Measurements from ENCODE around the gene OR9Q1.
"Not testable (repeated sequence)": the region's sequence is repeated elsewhere in the genome, so short reads cannot be mapped to it uniquely, and the experiment has no call there.

Gene OR9Q1

GRCh38 chr11:58186938-58187337 lies 163.3 kb downstream of the OR9Q1 start:
- no peak overlapping the region for H3K4me3 ChIP-seq (ENCODE audit: low read depth, low read length)
- H3K9ac ChIP-seq (ENCODE audit: low read length): no peak overlapping the region
- no peaks in the 10 kb centered on the region for H3K27me3 ChIP-seq (ENCODE audit: control insufficient read depth, insufficient read depth, low read length)
- H3K27ac ChIP-seq (ENCODE audit: low read depth, low read length): no peak overlapping the region
- no peaks in the 10 kb centered on the region for H3K4me1 ChIP-seq (ENCODE audit: control insufficient read depth, insufficient read depth, low read length)
- H3K36me3 ChIP-seq (ENCODE audit: control insufficient read depth, insufficient read depth, low read length): no peaks in the 10 kb centered on the region
- no peaks in the 10 kb centered on the region; the same call in 1 of the 2 replicates for H3K9me3 ChIP-seq (ENCODE audit: control insufficient read depth, insufficient read depth, low read depth, low read length)

GRCh38 chr11:58188770-58189169 lies 165.1 kb downstream of the OR9Q1 start, which contains the start of gene OR9Q2:
Gene OR9Q2 (plus strand): TSS chr11:58189070. CDS start chr11:58190491, 1,421 bp downstream.
- no peaks in the 10 kb centered on the region for H3K27me3 ChIP-seq (ENCODE audit: control insufficient read depth, insufficient read depth, low read length)
- H3K9ac ChIP-seq (ENCODE audit: low read length): no peak within 1 kb of the TSS
- H3K36me3 ChIP-seq (ENCODE audit: control insufficient read depth, insufficient read depth, low read length): no peaks in the 10 kb centered on the region
- no peaks in the 10 kb centered on the region; the same call in 1 of the 2 replicates for H3K9me3 ChIP-seq (ENCODE audit: control insufficient read depth, insufficient read depth, low read depth, low read length)
- H3K4me3 ChIP-seq (ENCODE audit: low read depth, low read length): no peak within 1 kb of the TSS
- H3K27ac ChIP-seq (ENCODE audit: low read depth, low read length): no peak within 1 kb of the TSS
- H3K4me1 ChIP-seq (ENCODE audit: control insufficient read depth, insufficient read depth, low read length): no peaks in the 10 kb centered on the region

- Histone ChIP-seq H3K4me1 (ENCODE audit: control insufficient read depth, insufficient read depth, low read length) (no peaks in the 10 kb centered on the region), H3K36me3 (ENCODE audit: control insufficient read depth, insufficient read depth, low read length) (no peaks in the 10 kb centered on the region)
Observed at GRCh38 chr11:58192229-58192628, 168.5 kb downstream of the OR9Q1 start.

GRCh38 chr11:58193391-58193790 lies 169.7 kb downstream of the OR9Q1 start:
- no peaks in the 10 kb centered on the region for H3K4me1 ChIP-seq (ENCODE audit: control insufficient read depth, insufficient read depth, low read length)
- no peak overlapping the region for H3K9ac ChIP-seq (ENCODE audit: low read length)
- no peaks in the 10 kb centered on the region for H3K27me3 ChIP-seq (ENCODE audit: control insufficient read depth, insufficient read depth, low read length)
- no peaks in the 10 kb centered on the region for H3K36me3 ChIP-seq (ENCODE audit: control insufficient read depth, insufficient read depth, low read length)
- H3K9me3 ChIP-seq (ENCODE audit: control insufficient read depth, insufficient read depth, low read depth, low read length): peaks cover 7% of the 10 kb centered on the region
- H3K27ac ChIP-seq (ENCODE audit: low read depth, low read length): no peak overlapping the region
- H3K4me3 ChIP-seq (ENCODE audit: low read depth, low read length): no peak overlapping the region

More at GRCh38 chr11:58192229-58192628, 168.5 kb downstream of the OR9Q1 start:
- Histone ChIP-seq H3K27ac (ENCODE audit: low read depth, low read length) (no peak overlapping the region), H3K9ac (ENCODE audit: low read length) (no peak overlapping the region), H3K9me3 (ENCODE audit: control insufficient read depth, insufficient read depth, low read depth, low read length) (no peaks in the 10 kb centered on the region; the same call in 1 of the 2 replicates), H3K27me3 (ENCODE audit: control insufficient read depth, insufficient read depth, low read length) (no peaks in the 10 kb centered on the region), H3K4me3 (ENCODE audit: low read depth, low read length) (no peak overlapping the region)

- H3K4me1 ChIP-seq (ENCODE audit: control insufficient read depth, insufficient read depth, low read length): no peaks in the 10 kb centered on the region
- H3K27ac ChIP-seq (ENCODE audit: low read depth, low read length): no peak overlapping the region
- H3K36me3 ChIP-seq (ENCODE audit: control insufficient read depth, insufficient read depth, low read length): no peaks in the 10 kb centered on the region
- H3K4me3 ChIP-seq (ENCODE audit: low read depth, low read length): no peak overlapping the region
- H3K27me3 ChIP-seq (ENCODE audit: control insufficient read depth, insufficient read depth, low read length): no peaks in the 10 kb centered on the region
- no peak overlapping the region for H3K9ac ChIP-seq (ENCODE audit: low read length)
- H3K9me3 ChIP-seq (ENCODE audit: control insufficient read depth, insufficient read depth, low read depth, low read length): peaks cover 7% of the 10 kb centered on the region
Observed at GRCh38 chr11:58195939-58196338, 172.3 kb downstream of the OR9Q1 start.

- Histone ChIP-seq H3K9ac (ENCODE audit: low read length) (no peak overlapping the region), H3K36me3 (ENCODE audit: control insufficient read depth, insufficient read depth, low read length) (no peaks in the 10 kb centered on the region), H3K27ac (ENCODE audit: low read depth, low read length) (no peak overlapping the region), H3K27me3 (ENCODE audit: control insufficient read depth, insufficient read depth, low read length) (no peaks in the 10 kb centered on the region), H3K4me1 (ENCODE audit: control insufficient read depth, insufficient read depth, low read length) (no peaks in the 10 kb centered on the region), H3K9me3 (ENCODE audit: control insufficient read depth, insufficient read depth, low read depth, low read length) (peaks cover 7% of the 10 kb centered on the region), H3K4me3 (ENCODE audit: low read depth, low read length) (no peak overlapping the region)
Observed at GRCh38 chr11:58199271-58199670, 175.6 kb downstream of the OR9Q1 start.

GRCh38 chr11:58204042-58204441 lies 180.4 kb downstream of the OR9Q1 start, which contains the start of gene OR1S2:
Gene OR1S2 (minus strand): TSS chr11:58204142. CDS start chr11:58204142, 0 bp downstream.
- no peaks in the 10 kb centered on the region for H3K36me3 ChIP-seq (ENCODE audit: control insufficient read depth, insufficient read depth, low read length)
- no peaks in the 10 kb centered on the region; the same call in 1 of the 2 replicates for H3K9me3 ChIP-seq (ENCODE audit: control insufficient read depth, insufficient read depth, low read depth, low read length)
- no peak within 1 kb of the TSS for H3K4me3 ChIP-seq (ENCODE audit: low read depth, low read length)
- H3K9ac ChIP-seq (ENCODE audit: low read length): no peak within 1 kb of the TSS
- no peak within 1 kb of the TSS for H3K27ac ChIP-seq (ENCODE audit: low read depth, low read length)
- H3K27me3 ChIP-seq (ENCODE audit: control insufficient read depth, insufficient read depth, low read length): no peaks in the 10 kb centered on the region
- no peaks in the 10 kb centered on the region for H3K4me1 ChIP-seq (ENCODE audit: control insufficient read depth, insufficient read depth, low read length)

GRCh38 chr11:58212420-58212819 lies 188.7 kb downstream of the OR9Q1 start, which contains the start of gene OR1S1:
Gene OR1S1 (plus strand): TSS chr11:58212720.
- H3K4me1 ChIP-seq (ENCODE audit: control insufficient read depth, insufficient read depth, low read length); H3K27ac ChIP-seq (ENCODE audit: low read depth, low read length); H3K4me3 ChIP-seq (ENCODE audit: low read depth, low read length); H3K36me3 ChIP-seq (ENCODE audit: control insufficient read depth, insufficient read depth, low read length); H3K9ac ChIP-seq (ENCODE audit: low read length); H3K27me3 ChIP-seq (ENCODE audit: control insufficient read depth, insufficient read depth, low read length); H3K9me3 ChIP-seq (ENCODE audit: control insufficient read depth, insufficient read depth, low read depth, low read length): not testable (repeated sequence)

GRCh38 chr11:58216476-58216875 lies 192.8 kb downstream of the OR9Q1 start:
- no peaks in the 10 kb centered on the region for H3K27me3 ChIP-seq (ENCODE audit: control insufficient read depth, insufficient read depth, low read length)
- H3K4me1 ChIP-seq (ENCODE audit: control insufficient read depth, insufficient read depth, low read length): no peaks in the 10 kb centered on the region
- no peaks in the 10 kb centered on the region for H3K9me3 ChIP-seq (ENCODE audit: control insufficient read depth, insufficient read depth, low read depth, low read length)
- H3K4me3 ChIP-seq (ENCODE audit: low read depth, low read length): no peak overlapping the region
- H3K36me3 ChIP-seq (ENCODE audit: control insufficient read depth, insufficient read depth, low read length): no peaks in the 10 kb centered on the region
- no peak overlapping the region for H3K9ac ChIP-seq (ENCODE audit: low read length)
- no peak overlapping the region for H3K27ac ChIP-seq (ENCODE audit: low read depth, low read length)

- H3K9me3 ChIP-seq (ENCODE audit: control insufficient read depth, insufficient read depth, low read depth, low read length): no peaks in the 10 kb centered on the region
- no peak overlapping the region for H3K27ac ChIP-seq (ENCODE audit: low read depth, low read length)
- no peak overlapping the region for H3K9ac ChIP-seq (ENCODE audit: low read length)
- no peaks in the 10 kb centered on the region for H3K27me3 ChIP-seq (ENCODE audit: control insufficient read depth, insufficient read depth, low read length)
- no peak overlapping the region for H3K4me3 ChIP-seq (ENCODE audit: low read depth, low read length)
- H3K36me3 ChIP-seq (ENCODE audit: control insufficient read depth, insufficient read depth, low read length): no peaks in the 10 kb centered on the region
- H3K4me1 ChIP-seq (ENCODE audit: control insufficient read depth, insufficient read depth, low read length): no peaks in the 10 kb centered on the region
Observed at GRCh38 chr11:58222721-58223120, 199.0 kb downstream of the OR9Q1 start.

GRCh38 chr11:58227956-58228615 lies 204.4 kb downstream of the OR9Q1 start:
- no peak overlapping the region for H3K9ac ChIP-seq (ENCODE audit: low read length)

More at GRCh38 chr11:58227956-58228615, 204.4 kb downstream of the OR9Q1 start:
- Histone ChIP-seq H3K4me3 (ENCODE audit: low read depth, low read length) (no peak overlapping the region), H3K27ac (ENCODE audit: low read depth, low read length) (no peak overlapping the region), H3K4me1 (ENCODE audit: control insufficient read depth, insufficient read depth, low read length) (no peaks in the 10 kb centered on the region), H3K27me3 (ENCODE audit: control insufficient read depth, insufficient read depth, low read length) (no peaks in the 10 kb centered on the region), H3K9me3 (ENCODE audit: control insufficient read depth, insufficient read depth, low read depth, low read length) (no peaks in the 10 kb centered on the region), H3K36me3 (ENCODE audit: control insufficient read depth, insufficient read depth, low read length) (no peaks in the 10 kb centered on the region)
